Heart left ventricle (tissue), 16 donors: ENCODE measurements around the gene MEN1. TPM values are rescaled to one million over a fixed set of nuclear protein-coding genes. Genes with fewer than 3 reads are reported as not detected.

Experiments used
- ATAC-seq, 4 donors: fragments of 200-7000 bp; cut with Tn5 transposase; one replicate each; pipeline ENCODE4 v1.9.1; 2020 to 2022; ENCODE audit warnings: moderate library complexity in 4 of 4, mild to moderate bottlenecking in 3 of 4, moderate number of reproducible peaks in 1 of 4
- DNase-seq, 5 donors: peaks; one replicate each; pipeline ENCODE4 v3.0.0-alpha.2; 2020
- H3K27ac ChIP-seq, 12 donors: fragments of 200-600 bp; sonication (generic) in 4 of 12; one replicate each; pipeline versions ENCODE4 v1.5.0 to v1.8.0; 2016 to 2022; ENCODE audit warnings: mild to moderate bottlenecking in 2 of 12
- H3K27me3 ChIP-seq, 9 donors: fragments of 200-600 bp; sonication (generic) in 2 of 9; one replicate each; pipeline versions ENCODE4 v1.5.1 to v1.8.0; 2016 to 2022; ENCODE audit warnings: mild to moderate bottlenecking in 3 of 9
- H3K36me3 ChIP-seq, 9 donors: fragments of 200-600 bp; sonication (generic) in 2 of 9; one replicate each; pipeline versions ENCODE4 v1.5.0 to v1.8.0; 2018 to 2022; ENCODE audit warnings: mild to moderate bottlenecking in 2 of 9
- H3K4me1 ChIP-seq, 12 donors: fragments of 200-600 bp; sonication (generic) in 4 of 12; one replicate each; pipeline versions ENCODE4 v1.5.0 to v1.8.0; 2016 to 2022; ENCODE audit warnings: mild to moderate bottlenecking in 3 of 12
- H3K4me3 ChIP-seq, 12 donors: fragments of 200-600 bp; sonication (generic) in 4 of 12; one replicate each; pipeline versions ENCODE4 v1.5.0 to v1.8.0; 2017 to 2022; ENCODE audit warnings: mild to moderate bottlenecking in 9 of 12, moderate library complexity in 4 of 12
- H3K9me3 ChIP-seq, 12 donors: fragments of 200-600 bp; sonication (generic) in 4 of 12; one replicate each; pipeline versions ENCODE4 v1.5.0 to v1.8.0; 2016 to 2022; ENCODE audit warnings: mild to moderate bottlenecking in 1 of 12
- POLR2A ChIP-seq, 2 donors: fragments of 450-650 bp; IDR thresholded peaks; one replicate each; pipeline ENCODE4 v1.6.1; 2017; ENCODE audit warnings: antibody characterized with exemption in 2 of 2, mild to moderate bottlenecking in 2 of 2, moderate library complexity in 2 of 2
- WGBS, 4 donors: extraction: QIAGEN DNeasy Blood & Tissue Kit in 2 of 4; methylation state at CpG; one replicate each; pipeline versions ENCODE4 v1.1.5 to v1.1.7; 2013 to 2018; 5-methylcytosine and 5-hydroxymethylcytosine counted together
- intact Hi-C, 10 donors: fragments of 100-400 bp; cut with DNase I; formaldehyde crosslinking; loops; one replicate each; pipeline versions ENCODE4 v1.11.1 to v1.14.2; 2022
- long read RNA-seq, 3 donors: library from polyadenylated mRNA; unstranded; transcript quantifications; one replicate each; pipeline ENCODE4 v2.0.0, GENCODE V29; 2020 to 2021
- polyA plus RNA-seq, 2 donors: library from polyadenylated mRNA; stranded (reverse); fragments of 200-250 nt; gene quantifications; one replicate each; pipeline ENCODE4 v1.2.3, GENCODE V29; 2013
- total RNA-seq, 9 donors: library from RNA; depleted of rRNA in 2 of 9; stranded (reverse); fragments of >200 nt in 2 of 9; fragmentation: NEBNext Ultra II Directional in 3 of 9; extraction: Animal tissue kit (Norgen Biotek cat#: 25700) in 3 of 9; gene quantifications; one replicate each; pipeline versions ENCODE4 v1.1.0 to v1.2.4, GENCODE V29; 2016 to 2023
- TF ChIP-seq, protein P1 (sequence below), 12 donors: fragments of 200-600 bp; sonication (generic) in 4 of 12; IDR thresholded peaks; one replicate each; pipeline versions ENCODE4 v1.5.0 to v1.8.0; 2018 to 2022; ENCODE audit warnings: antibody characterized with exemption in 12 of 12, mild to moderate bottlenecking in 5 of 12
- donor health status: ischemic (EF 13 %, LVEDD 7.1; RV severe dilation, severe dysfunction).
- donor health status: healthy with polysubstance abuse.
- donor health status: DM: no; HTN: yes; CAD: no.
- donor health status: DM: no; HTN: no; CAD: no.
- donor health status: ischemic (EF 25% LVEDD 6.9; RV normal size, moderate dysfunction).
- donor health status: ischemic (EF 25% LVEDD 5.7; RV mildly dilated, moderate dysfunction).
- donor health status: healthy.
- donor health status: DM: yes; HTN: yes; CAD: no.
- donor health status: ischemic (EF 35%, LVEDD 5.7; RV mildly dilated, moderate dysfunction).
- donor health status: nonischemic (EF 11% LVEDD 7.7; RV severe dilation, severe dysfunction).
- donor health status: DM: yes; HTN: yes; CAD: no.
- donor health status: PGD.
- donor health status: ischemic (EF 29% LVEDD 5.4; RV normal size, mild dysfunction).
- donor health status: nonischemic (EF 23%, LVEDD 6.1; RV moderate dilation, normal function).

The MEN1 gene
- 10 to 100 TPM in 4 of 9 donors, 1 to 10 TPM in 5; 6.6 to 15.0 (median 9.0) TPM for total RNA-seq
- 10 to 100 TPM in 1 of 2 donors, 1 to 10 TPM in 1; 7.2 to 15.2 TPM for polyA plus RNA-seq
- long read RNA-seq, donor 1, partial matches to known transcripts: 2 of 11 reads
- long read RNA-seq, donor 1, other reads (novel, unspliced or antisense): 8 of 11 reads
- long read RNA-seq, donor 2: 0 reads
- long read RNA-seq, donor 3, partial matches to known transcripts: 4 of 12 reads
- long read RNA-seq, donor 3, other reads (novel, unspliced or antisense): 6 of 12 reads

DNA sequence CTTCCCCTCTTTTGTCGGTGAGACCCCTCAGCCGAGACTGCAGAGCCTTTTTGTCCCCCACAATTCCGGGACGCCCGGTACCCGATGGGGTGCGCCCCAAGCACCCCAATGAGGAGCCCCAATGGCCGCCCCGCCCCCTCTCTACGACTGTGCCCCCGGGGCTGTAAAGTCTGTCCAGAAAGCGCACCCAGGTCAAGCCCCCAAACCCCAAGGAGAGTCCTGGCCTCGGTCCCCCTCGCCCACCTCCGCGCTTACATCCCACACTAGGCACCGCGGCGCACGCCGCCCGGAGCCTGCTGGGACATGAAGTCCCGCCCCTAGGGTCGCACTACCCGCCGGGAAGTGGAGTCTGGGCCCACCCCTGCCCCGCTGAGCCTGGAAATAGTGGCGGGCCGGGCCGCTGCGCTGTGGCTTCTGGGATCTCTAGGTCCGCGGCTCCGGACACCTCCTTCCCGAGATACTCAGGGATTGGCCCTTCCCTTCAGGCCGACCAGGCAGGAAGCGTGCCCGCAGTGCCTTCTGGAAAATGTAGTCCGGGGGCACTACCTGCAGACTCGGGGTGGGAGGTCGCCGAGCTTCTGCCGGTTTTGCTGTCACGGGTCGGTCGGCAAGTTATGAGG is at the start of gene MEN1:
Gene MEN1 (minus strand): TSS at position 281 of the 620 bp plus-strand sequence. CDS start 442 bp downstream, outside the sequence.
- 0 to 1% (median 0%) methylated on average over 20 to 46 of the region's 46 CpGs for WGBS, 4 donors
- ATAC-seq: peak; percentile 99 to 100 (median 99)
- H3K4me3 ChIP-seq: peak within 1 kb of the TSS; percentile 61 to 87 (median 74)
- H3K4me1 ChIP-seq: peaks cover 0 to 18% (median 9%) of the 10 kb centered on the region in 12 donors
- H3K27ac ChIP-seq: peak within 1 kb of the TSS in 11 of 12 donors; percentile 27 to 81 (median 69)
- peak; percentile 96 to 98 (median 97) for DNase-seq
- peak in 1 of 2 donors; percentile 80 for TF ChIP-seq POLR2A (IDR thresholded peaks at IDR 0.05)
- TF ChIP-seq, protein P1, sequence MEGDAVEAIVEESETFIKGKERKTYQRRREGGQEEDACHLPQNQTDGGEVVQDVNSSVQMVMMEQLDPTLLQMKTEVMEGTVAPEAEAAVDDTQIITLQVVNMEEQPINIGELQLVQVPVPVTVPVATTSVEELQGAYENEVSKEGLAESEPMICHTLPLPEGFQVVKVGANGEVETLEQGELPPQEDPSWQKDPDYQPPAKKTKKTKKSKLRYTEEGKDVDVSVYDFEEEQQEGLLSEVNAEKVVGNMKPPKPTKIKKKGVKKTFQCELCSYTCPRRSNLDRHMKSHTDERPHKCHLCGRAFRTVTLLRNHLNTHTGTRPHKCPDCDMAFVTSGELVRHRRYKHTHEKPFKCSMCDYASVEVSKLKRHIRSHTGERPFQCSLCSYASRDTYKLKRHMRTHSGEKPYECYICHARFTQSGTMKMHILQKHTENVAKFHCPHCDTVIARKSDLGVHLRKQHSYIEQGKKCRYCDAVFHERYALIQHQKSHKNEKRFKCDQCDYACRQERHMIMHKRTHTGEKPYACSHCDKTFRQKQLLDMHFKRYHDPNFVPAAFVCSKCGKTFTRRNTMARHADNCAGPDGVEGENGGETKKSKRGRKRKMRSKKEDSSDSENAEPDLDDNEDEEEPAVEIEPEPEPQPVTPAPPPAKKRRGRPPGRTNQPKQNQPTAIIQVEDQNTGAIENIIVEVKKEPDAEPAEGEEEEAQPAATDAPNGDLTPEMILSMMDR (IDR thresholded peaks at IDR 0.05): peak in 1 of 12 donors; percentile 26
- peaks cover 0 to 29% (median 14%) of the 10 kb centered on the region in 9 donors for H3K36me3 ChIP-seq
- no peaks in the 10 kb centered on the region for H3K27me3 ChIP-seq
- intact Hi-C loops: loop anchor here in 1 of 10 donors (2.0 kb wide), 1 partner anchor 32 kb away; the partner anchor contains the start of gene SF1
- no peaks in the 10 kb centered on the region for H3K9me3 ChIP-seq

DNA sequence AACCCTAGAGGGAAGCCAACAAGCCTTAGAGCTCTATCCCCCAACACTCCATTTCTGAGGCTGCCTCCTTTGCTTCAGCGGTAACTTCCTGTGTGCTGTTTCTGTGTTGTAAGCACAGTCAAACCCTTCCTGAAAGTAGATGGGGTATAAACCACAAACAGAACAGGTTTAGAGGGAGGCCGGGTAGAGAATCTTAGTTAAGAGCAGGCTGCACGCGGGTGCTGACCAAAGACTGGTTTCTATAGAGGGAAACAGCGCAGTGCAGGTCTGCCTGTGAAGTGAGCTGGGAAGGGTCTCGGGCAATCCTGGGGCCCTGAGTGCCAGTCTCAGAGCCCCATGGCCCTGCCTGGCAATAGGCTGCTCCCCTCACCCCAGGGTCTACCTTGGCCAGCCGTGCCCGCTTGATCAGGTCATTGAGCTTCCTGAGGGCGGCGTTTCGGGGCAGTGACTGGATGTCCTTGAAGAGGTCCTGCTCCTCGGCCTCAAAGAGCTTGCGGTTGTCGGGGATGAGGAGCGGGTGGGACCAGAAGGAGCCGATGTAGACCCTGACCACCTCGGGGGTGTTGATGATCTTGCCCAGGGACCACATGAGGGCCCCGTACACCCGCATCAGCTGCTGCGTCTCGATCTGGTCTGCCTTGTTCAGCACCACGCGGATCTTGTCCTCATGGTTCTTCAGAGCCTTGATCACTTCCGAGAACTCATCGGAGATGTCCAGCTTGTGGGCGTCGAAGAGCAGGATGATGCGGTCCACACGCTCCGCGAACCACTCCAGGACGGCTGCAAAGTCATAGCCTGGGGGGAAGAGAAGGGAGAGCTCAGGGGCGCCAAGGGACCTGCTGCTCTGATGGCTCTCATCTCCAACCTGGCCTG is 49.4 kb upstream of the MEN1 start:
- H3K4me3 ChIP-seq: peak overlapping the region in 1 of 12 donors; percentile 31
- TF ChIP-seq, protein P1 (IDR thresholded peaks at IDR 0.05): no peak
- no peak for TF ChIP-seq POLR2A (IDR thresholded peaks at IDR 0.05)
- no peak for ATAC-seq

DNA sequence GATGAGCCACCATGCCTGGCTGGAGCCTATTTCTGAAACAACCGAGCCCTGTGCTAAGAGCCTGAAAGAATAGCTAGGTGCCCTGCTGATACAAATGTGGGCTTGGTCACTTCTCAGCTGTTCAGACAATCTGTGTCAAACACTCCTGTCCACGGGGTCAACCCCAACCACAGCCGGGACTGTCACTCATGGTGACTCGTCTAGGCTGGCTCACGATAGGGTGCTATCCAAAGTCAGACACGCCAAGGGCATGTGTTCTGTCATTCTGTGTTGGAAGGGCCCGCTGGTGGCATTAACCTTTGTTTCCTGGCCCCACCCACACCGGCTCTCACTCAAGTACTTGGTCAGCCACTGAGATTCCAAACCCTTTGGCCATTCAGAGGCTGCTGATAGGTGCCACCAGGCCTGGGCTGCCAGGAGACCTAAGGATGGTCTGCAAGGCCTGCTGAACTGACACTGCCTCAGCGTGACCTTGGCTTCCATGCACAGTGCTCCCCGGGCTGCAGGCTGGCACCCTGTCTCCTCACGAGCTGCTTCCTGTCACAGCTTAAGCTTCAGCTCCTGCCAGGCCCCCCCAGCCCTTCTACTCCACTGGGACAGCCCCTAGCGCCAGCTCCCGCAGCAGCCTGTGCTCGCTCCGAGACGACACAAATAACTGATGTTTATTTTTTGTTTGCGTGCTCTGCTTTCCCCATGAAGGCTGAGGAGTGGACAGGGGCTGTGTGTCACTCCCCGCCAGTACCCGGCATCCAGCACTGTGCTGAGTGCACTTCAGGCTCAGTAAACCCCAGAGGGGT is 48.3 kb upstream of the MEN1 start:
- no peaks in the 10 kb centered on the region for H3K9me3 ChIP-seq
- ATAC-seq: peak; percentile 49 to 71 (median 66)
- DNase-seq: peak in 4 of 5 donors; percentile 67 to 86 (median 76)
- intact Hi-C loops: loop anchor here in 1 of 10 donors (10.0 kb wide), 1 partner anchor 256 kb away; the partner anchor contains the start of genes TM7SF2 and ZNHIT2
- peak overlapping the region in 1 of 12 donors; percentile 31 for H3K4me3 ChIP-seq
- H3K4me1 ChIP-seq: peaks cover 49 to 100% (median 89%) of the 10 kb centered on the region in 12 donors
- H3K27me3 ChIP-seq: no peaks in the 10 kb centered on the region
- peaks cover 0 to 54% (median 35%) of the 10 kb centered on the region in 9 donors for H3K36me3 ChIP-seq
- TF ChIP-seq POLR2A (IDR thresholded peaks at IDR 0.05): no peak
- TF ChIP-seq, protein P1 (IDR thresholded peaks at IDR 0.05): no peak
- 28 to 45% (median 36%) methylated on average over 17 to 19 of the region's 19 CpGs for WGBS, 4 donors
- H3K27ac ChIP-seq: peak overlapping the region; percentile 72 to 93 (median 86)

More for the DNA sequence above, 49.4 kb upstream of the MEN1 start:
- DNase-seq: no peak
- Histone ChIP-seq H3K4me1 (peaks cover 52 to 100% (median 90%) of the 10 kb centered on the region in 12 donors), H3K36me3 (peaks cover 0 to 43% (median 25%) of the 10 kb centered on the region in 9 donors), H3K27ac (peak overlapping the region; percentile 72 to 93 (median 86)), H3K27me3 (no peaks in the 10 kb centered on the region), H3K9me3 (no peaks in the 10 kb centered on the region)
- intact Hi-C loops: loop anchor here in 1 of 10 donors (10.0 kb wide), 1 partner anchor 255 kb away; the partner anchor contains the start of genes TM7SF2 and ZNHIT2
- 91 to 95% (median 92%) methylated on average over 24 to 33 of the region's 33 CpGs for WGBS, 4 donors
